HepG2 (cell line): ENCODE data around the gene COL10A1. TPM values are rescaled to one million over a fixed set of nuclear protein-coding genes. Genes with fewer than 3 reads are reported as not detected.

Experiments
- ATF6 ChIP-seq: sonication (generic); formaldehyde crosslinking; conservative IDR thresholded peaks from 2 replicates; pipeline ENCODE4 v1.4.0; 2020; ENCODE audit warnings: missing genetic modification reagents
- HOXA5 ChIP-seq: sonication (generic); formaldehyde crosslinking; IDR thresholded peaks from 2 replicates; pipeline ENCODE4 v1.4.0; 2020; ENCODE audit warnings: missing genetic modification reagents
- NCOA2 ChIP-seq: sonication (generic); formaldehyde crosslinking; IDR thresholded peaks from 2 replicates; pipeline ENCODE4 v1.8.0; 2022; ENCODE audit warnings: inconsistent platforms
- NFE2L2 ChIP-seq: fragments of 150-350 bp; IDR thresholded peaks from 2 replicates; pipeline ENCODE4 v1.6.1; 2014; ENCODE audit warnings: low read length
- NFKB2 ChIP-seq: sonication (generic); formaldehyde crosslinking; IDR thresholded peaks from 2 replicates; pipeline ENCODE4 v1.4.0; 2020; ENCODE audit warnings: missing genetic modification reagents, borderline replicate concordance
- PPARG ChIP-seq: conservative IDR thresholded peaks from 2 replicates; pipeline ENCODE4 v1.6.1; 2016; ENCODE audit warnings: missing biosample characterization, missing genetic modification reagents
- PRMT3 ChIP-seq: sonication (generic); formaldehyde crosslinking; IDR thresholded peaks from 2 replicates; pipeline ENCODE4 v1.8.1; 2022; ENCODE audit warnings: low read depth, mild to moderate bottlenecking, moderate library complexity, missing genetic modification reagents, borderline replicate concordance
- SNAPC2 ChIP-seq: sonication (generic); formaldehyde crosslinking; IDR thresholded peaks from 2 replicates; pipeline ENCODE4 v1.8.1; 2022; ENCODE audit warnings: mild to moderate bottlenecking, missing genetic modification reagents
- SUZ12 ChIP-seq: fragments of 150-350 bp; IDR thresholded peaks from 2 replicates; pipeline ENCODE4 v1.6.1; 2014; ENCODE audit warnings: low read depth, low read length
- SYNCRIP ChIP-seq: fragments of 200-400 bp; formaldehyde crosslinking; IDR thresholded peaks from 2 replicates; pipeline ENCODE4 v1.6.1; 2018; ENCODE audit warnings: mild to moderate bottlenecking, low read depth, low read length; ENCODE audit not compliant: insufficient read depth
- TFE3 ChIP-seq: IDR thresholded peaks from 2 replicates; pipeline ENCODE4 v1.6.1; 2016
- ZNF281 ChIP-seq: sonication (generic); formaldehyde crosslinking; IDR thresholded peaks from 2 replicates; pipeline ENCODE4 v1.4.0; 2020; ENCODE audit warnings: missing genetic modification reagents, borderline replicate concordance
- ZNF432 ChIP-seq: sonication (generic); formaldehyde crosslinking; IDR thresholded peaks from 2 replicates; pipeline ENCODE4 v1.5.0; 2020; ENCODE audit warnings: missing genetic modification reagents, mild to moderate bottlenecking, borderline replicate concordance
- ZNF569 ChIP-seq: sonication (generic); formaldehyde crosslinking; IDR thresholded peaks from 2 replicates; pipeline ENCODE4 v1.5.0; 2020; ENCODE audit warnings: mild to moderate bottlenecking, missing genetic modification reagents, moderate library complexity, borderline replicate concordance
- ZNF746 ChIP-seq: sonication (generic); formaldehyde crosslinking; IDR thresholded peaks from 2 replicates; pipeline ENCODE4 v1.8.0; 2022; ENCODE audit warnings: mild to moderate bottlenecking, missing genetic modification reagents
- polyA plus RNA-seq, 8 experiments: library from polyadenylated mRNA; depleted of rRNA in 3 of 8; stranded (reverse) in 7 of 8; unstranded in 1 of 8; fragments of >200 nt; fragmentation: Illumina TruSeq in 4 of 8; extraction: Trizol in 4 of 8; gene quantifications; 2 replicates each; pipeline versions ENCODE4 v1.2.1 to v1.2.3, GENCODE V29; 2011 to 2016; ENCODE audit warnings: low read depth in 4 of 8, missing spikeins in 1 of 8, mixed read lengths in 1 of 8; ENCODE audit not compliant: insufficient read depth in 1 of 8
- total RNA-seq, 5 experiments: library from RNA; depleted of rRNA; stranded (reverse); fragments of >200 nt; fragmentation: Illumina TruSeq; extraction: Trizol; gene quantifications; 2 replicates each; pipeline ENCODE4 v1.2.3, GENCODE V29; 2016; ENCODE audit warnings: low read depth in 1 of 5
- TF ChIP-seq, protein P1 (sequence below), 2 experiments: sonication (generic) in 1 of 2; formaldehyde crosslinking in 1 of 2; IDR thresholded peaks; 2 replicates each; pipeline versions ENCODE4 v1.4.0 to v1.6.1; 2016 to 2020; ENCODE audit warnings: borderline replicate concordance in 1 of 2, low read depth in 1 of 2, mild to moderate bottlenecking in 1 of 2, missing genetic modification reagents in 1 of 2

COL10A1 gene
- total and polyA plus RNA-seq, 2 of the 13 experiments (the other 11 are each of a cell fraction or from before 2014, with no cell fraction given), result 0.07 TPM; not detected in 1

DNA sequence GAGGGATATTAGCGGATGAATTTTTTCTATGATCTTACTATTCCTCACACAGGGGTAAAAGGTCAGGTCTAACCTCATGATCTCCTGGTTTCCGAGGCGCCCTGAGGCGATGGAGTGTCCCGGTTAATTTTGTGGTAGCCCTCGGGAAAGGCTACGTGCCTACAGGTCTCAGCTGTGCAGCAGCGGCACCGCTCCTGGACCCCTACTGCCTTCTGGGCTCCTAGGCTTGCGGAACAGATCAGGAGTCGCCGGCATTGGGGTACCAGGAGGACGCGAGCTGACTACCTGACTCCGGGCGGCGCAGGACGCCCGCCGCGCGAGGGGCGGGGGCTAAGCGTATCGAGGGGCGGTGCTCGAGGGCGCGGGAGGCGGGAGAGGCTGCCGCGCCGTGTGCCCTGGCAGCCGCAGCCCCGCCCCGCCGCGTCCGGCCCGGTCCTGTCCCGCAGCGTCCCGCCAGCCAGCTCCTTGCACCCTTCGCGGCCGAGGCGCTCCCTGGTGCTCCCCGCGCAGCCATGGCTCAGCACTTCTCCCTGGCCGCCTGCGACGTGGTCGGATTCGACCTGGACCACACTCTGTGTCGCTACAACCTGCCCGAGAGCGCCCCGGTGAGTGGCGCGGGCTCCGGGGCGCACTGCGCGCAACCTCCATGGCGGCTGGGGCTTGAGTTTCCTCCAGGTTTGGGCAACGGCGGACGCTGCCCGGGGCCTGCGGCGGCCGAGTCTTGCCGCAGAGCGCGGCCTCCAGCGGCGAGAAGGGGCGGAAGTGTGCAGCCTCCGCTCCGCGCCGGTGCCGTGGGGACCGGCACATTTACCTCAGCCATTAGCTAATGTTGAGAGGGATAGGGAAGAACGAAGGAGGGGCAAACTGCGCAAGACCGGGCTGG, 25.3 kb downstream of the COL10A1 start, which contains the start of gene NT5DC1 (continued):
- TF ChIP-seq ZNF281 (CRISPR knock-in tag), result peak; percentile 7; the same call in 1 of the 2 replicates
- TF ChIP-seq HOXA5 (CRISPR knock-in tag), result peak; percentile 96
- TF ChIP-seq SUZ12, result no peak
- no peak for TF ChIP-seq PPARG (CRISPR knock-in tag)
- TF ChIP-seq ZNF746 (CRISPR knock-in tag), result peak; percentile 83; the same call in 1 of the 2 replicates
- TF ChIP-seq TFE3, result peak; percentile 24
- TF ChIP-seq NFKB2, result peak; percentile 97; the same call in 1 of the 2 replicates
- TF ChIP-seq NCOA2 (CRISPR knock-in tag), result peak; percentile 59; the same call in 1 of the 2 replicates
- TF ChIP-seq, protein P1, sequence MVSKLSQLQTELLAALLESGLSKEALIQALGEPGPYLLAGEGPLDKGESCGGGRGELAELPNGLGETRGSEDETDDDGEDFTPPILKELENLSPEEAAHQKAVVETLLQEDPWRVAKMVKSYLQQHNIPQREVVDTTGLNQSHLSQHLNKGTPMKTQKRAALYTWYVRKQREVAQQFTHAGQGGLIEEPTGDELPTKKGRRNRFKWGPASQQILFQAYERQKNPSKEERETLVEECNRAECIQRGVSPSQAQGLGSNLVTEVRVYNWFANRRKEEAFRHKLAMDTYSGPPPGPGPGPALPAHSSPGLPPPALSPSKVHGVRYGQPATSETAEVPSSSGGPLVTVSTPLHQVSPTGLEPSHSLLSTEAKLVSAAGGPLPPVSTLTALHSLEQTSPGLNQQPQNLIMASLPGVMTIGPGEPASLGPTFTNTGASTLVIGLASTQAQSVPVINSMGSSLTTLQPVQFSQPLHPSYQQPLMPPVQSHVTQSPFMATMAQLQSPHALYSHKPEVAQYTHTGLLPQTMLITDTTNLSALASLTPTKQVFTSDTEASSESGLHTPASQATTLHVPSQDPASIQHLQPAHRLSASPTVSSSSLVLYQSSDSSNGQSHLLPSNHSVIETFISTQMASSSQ (IDR thresholded peaks at IDR 0.05; ENCODE audit: low read depth), result no peak
- TF ChIP-seq, protein P1 (CRISPR knock-in tag; IDR thresholded peaks at IDR 0.05; ENCODE audit: borderline replicate concordance), result peak; percentile 36; the same call in 1 of the 2 replicates
- TF ChIP-seq SYNCRIP, result no peak
- TF ChIP-seq NFE2L2, result no peak
- TF ChIP-seq ZNF569, result 0 out of 2 replicates have a peak, but pooled peaks have one; percentile 45
- TF ChIP-seq ZNF432 (CRISPR knock-in tag), result no peak
- no peak; the same call in 1 of the 2 replicates for TF ChIP-seq SNAPC2 (CRISPR knock-in tag)
- 0 out of 2 replicates have a peak, but pooled peaks have one; percentile 35 for TF ChIP-seq ATF6
- TF ChIP-seq PRMT3, result no peak; the same call in 1 of the 2 replicates
